ENCODE data around the gene CCDC28A.

Gene CCDC28A

GRCh38 chr6:138796771-138797170 lies 23.2 kb downstream of the CCDC28A start:
- no peak for DNase-seq

GRCh38 chr6:138797806-138798446 lies 24.4 kb downstream of the CCDC28A start:
- DNase-seq = no peak

- no peak for DNase-seq
These were observed 27.0 kb downstream of the CCDC28A start for GRCh38 chr6:138800377-138801150.

GRCh38 chr6:138803331-138803730 lies 29.8 kb downstream of the CCDC28A start:
- no peak for DNase-seq

- no peak for DNase-seq
These were observed 30.3 kb downstream of the CCDC28A start for GRCh38 chr6:138803861-138804260.

GRCh38 chr6:138805016-138805765 lies 31.6 kb downstream of the CCDC28A start:
- DNase-seq = no peak

- DNase-seq = no peak
These were observed 33.3 kb downstream of the CCDC28A start for GRCh38 chr6:138806889-138807288.

- DNase-seq = no peak
These were observed 36.1 kb downstream of the CCDC28A start for GRCh38 chr6:138809677-138810076.

- DNase-seq = no peak
These were observed 38.3 kb downstream of the CCDC28A start for GRCh38 chr6:138811866-138812265.

- no peak for DNase-seq
These were observed 40.7 kb downstream of the CCDC28A start for GRCh38 chr6:138814179-138814834.

- DNase-seq = no peak
These were observed 41.7 kb downstream of the CCDC28A start for GRCh38 chr6:138815221-138815620.

- no peak for DNase-seq
These were observed 42.4 kb downstream of the CCDC28A start for GRCh38 chr6:138815797-138816528.

GRCh38 chr6:138817799-138818198 lies 44.2 kb downstream of the CCDC28A start:
- no peak for DNase-seq

GRCh38 chr6:138818496-138819194 lies 45.1 kb downstream of the CCDC28A start:
- no peak for DNase-seq

GRCh38 chr6:138821519-138821918 lies 48.0 kb downstream of the CCDC28A start:
- DNase-seq = no peak

GRCh38 chr6:138824482-138825144 lies 51.0 kb downstream of the CCDC28A start:
- DNase-seq = no peak

GRCh38 chr6:138830248-138830647 lies 56.7 kb downstream of the CCDC28A start:
- no peak for DNase-seq

GRCh38 chr6:138832182-138832581 lies 58.6 kb downstream of the CCDC28A start:
- DNase-seq = no peak

- no peak for DNase-seq
These were observed 60.4 kb downstream of the CCDC28A start for GRCh38 chr6:138833816-138834539.

- DNase-seq = no peak
These were observed 63.7 kb downstream of the CCDC28A start for GRCh38 chr6:138837246-138837645.
